OCI-LY3 (cell line): ENCODE data around the gene MROH7.

Source experiments
- H2AFZ ChIP-seq: fragments of 200-600, 300-600 bp; shearing (Covaris generic); 2 replicates; pipeline ENCODE4 v1.6.0; 2014; ENCODE audit warnings: antibody characterized with exemption, low read depth, low read length
- H3K27ac ChIP-seq: fragments of 200-600, 300-600 bp; sonication (generic); 2 replicates; pipeline ENCODE4 v1.5.1; 2014; ENCODE audit warnings: mild to moderate bottlenecking, low read length, moderate library complexity, mixed read lengths
- H3K27me3 ChIP-seq: fragments of 200-600, 300-600 bp; sonication (generic); 2 replicates; pipeline ENCODE4 v1.6.1; 2014; ENCODE audit warnings: low read depth, low read length, mixed read lengths
- H3K36me3 ChIP-seq: fragments of 200-600, 300-600 bp; sonication (generic); replicated peaks from 2 replicates; pipeline ENCODE3; 2014; ENCODE audit warnings: low read depth, low read length, mixed read lengths
- H3K4me1 ChIP-seq: fragments of 300-600, 200-600 bp; sonication (generic); 2 replicates; pipeline ENCODE4 v1.6.1; 2014; ENCODE audit warnings: low read length, mixed read lengths
- H3K4me2 ChIP-seq: fragments of 200-600, 300-600 bp; sonication (generic); 2 replicates; pipeline ENCODE4 v1.6.1; 2014; ENCODE audit warnings: low read length, mixed read lengths
- H3K4me3 ChIP-seq: fragments of 300-600, 200-600 bp; sonication (generic); 2 replicates; pipeline ENCODE4 v1.5.1; 2014; ENCODE audit warnings: antibody characterized with exemption, mild to moderate bottlenecking, low read length, moderate library complexity
- H3K79me2 ChIP-seq: fragments of 300-600, 200-600 bp; shearing (Covaris generic); 2 replicates; pipeline ENCODE4 v1.6.1; 2014; ENCODE audit warnings: mild to moderate bottlenecking, low read length, mixed read lengths
- H3K9ac ChIP-seq: fragments of 300-600, 200-600 bp; shearing (Covaris generic); 2 replicates; pipeline ENCODE4 v1.6.0; 2014; ENCODE audit warnings: mild to moderate bottlenecking, low read length, moderate library complexity
- H3K9me3 ChIP-seq: fragments of 200-600, 300-600 bp; shearing (Covaris generic); 2 replicates; pipeline ENCODE4 v1.6.1; 2014; ENCODE audit warnings: low read length, mixed read lengths; ENCODE audit not compliant: insufficient read depth
- H4K20me1 ChIP-seq: fragments of 200-600, 300-600 bp; sonication (generic); 2 replicates; pipeline ENCODE4 v1.6.1; 2016; ENCODE audit warnings: low read length, mixed read lengths; ENCODE audit not compliant: insufficient read depth
- CTCF ChIP-seq: fragments of 200-600, 300-600 bp; sonication (generic); IDR thresholded peaks from 2 replicates; pipeline ENCODE4 v1.5.1; 2014; ENCODE audit warnings: antibody characterized with exemption, low read length, low read depth
- EZH2phosphoT487 ChIP-seq: fragments of 200-600 bp; shearing (Covaris generic); IDR thresholded peaks from 2 replicates; pipeline ENCODE4 v1.6.1; 2018; ENCODE audit warnings: antibody characterized with exemption, mixed run types, low read depth

MROH7 gene

GRCh38 chr1:54604572-54605370 lies 36.8 kb upstream of the MROH7 start:
- Histone ChIP-seq H3K9me3 (no peaks in the 10 kb centered on the region), H3K27ac (no peak overlapping the region), H3K4me2 (no peak overlapping the region), H2AFZ (no peak overlapping the region), H4K20me1 (no peaks in the 10 kb centered on the region), H3K9ac (no peak overlapping the region), H3K36me3 (no peaks in the 10 kb centered on the region), H3K4me3 (no peak overlapping the region), H3K79me2 (no peaks in the 10 kb centered on the region), H3K27me3 (no peaks in the 10 kb centered on the region), H3K4me1 (no peaks in the 10 kb centered on the region)
- TF ChIP-seq EZH2phosphoT487, result no peak

GRCh38 chr1:54606096-54606989 lies 35.2 kb upstream of the MROH7 start:
- no peaks in the 10 kb centered on the region for H4K20me1 ChIP-seq
- H3K4me1 ChIP-seq, result no peaks in the 10 kb centered on the region
- H2AFZ ChIP-seq, result no peak overlapping the region
- no peak overlapping the region for H3K4me2 ChIP-seq
- H3K27me3 ChIP-seq, result no peaks in the 10 kb centered on the region
- no peak for TF ChIP-seq CTCF
- no peak for TF ChIP-seq EZH2phosphoT487
- H3K4me3 ChIP-seq, result no peak overlapping the region
- no peaks in the 10 kb centered on the region for H3K9me3 ChIP-seq
- H3K36me3 ChIP-seq, result no peaks in the 10 kb centered on the region
- H3K27ac ChIP-seq, result no peak overlapping the region
- H3K9ac ChIP-seq, result no peak overlapping the region
- no peaks in the 10 kb centered on the region for H3K79me2 ChIP-seq

- Histone ChIP-seq H3K4me3 (no peak overlapping the region), H3K36me3 (no peaks in the 10 kb centered on the region), H3K4me2 (no peak overlapping the region), H3K9ac (no peak overlapping the region), H3K79me2 (no peaks in the 10 kb centered on the region), H3K27ac (no peak overlapping the region), H3K9me3 (no peaks in the 10 kb centered on the region), H4K20me1 (no peaks in the 10 kb centered on the region), H2AFZ (no peak overlapping the region), H3K27me3 (no peaks in the 10 kb centered on the region), H3K4me1 (no peaks in the 10 kb centered on the region)
- TF ChIP-seq CTCF (no peak), EZH2phosphoT487 (no peak)
Measured at GRCh38 chr1:54606990-54607325, 34.6 kb upstream of the MROH7 start.

GRCh38 chr1:54607821-54608565 lies 33.6 kb upstream of the MROH7 start:
- Histone ChIP-seq H3K79me2 (no peaks in the 10 kb centered on the region), H3K4me3 (no peak overlapping the region), H3K4me1 (no peaks in the 10 kb centered on the region), H3K9me3 (no peaks in the 10 kb centered on the region), H2AFZ (no peak overlapping the region), H3K36me3 (no peaks in the 10 kb centered on the region), H4K20me1 (no peaks in the 10 kb centered on the region), H3K9ac (no peak overlapping the region), H3K4me2 (no peak overlapping the region), H3K27me3 (no peaks in the 10 kb centered on the region), H3K27ac (no peak overlapping the region)
- no peak for TF ChIP-seq CTCF
- no peak for TF ChIP-seq EZH2phosphoT487
